Transverse colon (tissue), 3 donors: Measurements from ENCODE around the gene TUBB2B.

Source experiments
- EP300 ChIP-seq: sonication (generic); formaldehyde crosslinking; IDR thresholded peaks from one replicate; pipeline ENCODE4 v1.6.1; 2017; ENCODE audit warnings: antibody characterized with exemption, low read depth
- POLR2A ChIP-seq: fragments of 450-650 bp; IDR thresholded peaks from one replicate; pipeline ENCODE4 v1.6.1; 2016; ENCODE audit warnings: antibody characterized with exemption, mild to moderate bottlenecking, moderate library complexity
- TF ChIP-seq, protein P1 (sequence below), 5 experiments: fragments of 200-600 bp in 3 of 5; fragments of 450-650 bp in 2 of 5; sonication (generic) in 3 of 5; IDR thresholded peaks; 1 replicate in 2 of 5; 2 replicates in 3 of 5; pipeline ENCODE4 v1.5.1; 2016 to 2017; ENCODE audit warnings: antibody characterized with exemption in 5 of 5, inconsistent platforms in 3 of 5, mild to moderate bottlenecking in 2 of 5, moderate library complexity in 1 of 5

DNA sequence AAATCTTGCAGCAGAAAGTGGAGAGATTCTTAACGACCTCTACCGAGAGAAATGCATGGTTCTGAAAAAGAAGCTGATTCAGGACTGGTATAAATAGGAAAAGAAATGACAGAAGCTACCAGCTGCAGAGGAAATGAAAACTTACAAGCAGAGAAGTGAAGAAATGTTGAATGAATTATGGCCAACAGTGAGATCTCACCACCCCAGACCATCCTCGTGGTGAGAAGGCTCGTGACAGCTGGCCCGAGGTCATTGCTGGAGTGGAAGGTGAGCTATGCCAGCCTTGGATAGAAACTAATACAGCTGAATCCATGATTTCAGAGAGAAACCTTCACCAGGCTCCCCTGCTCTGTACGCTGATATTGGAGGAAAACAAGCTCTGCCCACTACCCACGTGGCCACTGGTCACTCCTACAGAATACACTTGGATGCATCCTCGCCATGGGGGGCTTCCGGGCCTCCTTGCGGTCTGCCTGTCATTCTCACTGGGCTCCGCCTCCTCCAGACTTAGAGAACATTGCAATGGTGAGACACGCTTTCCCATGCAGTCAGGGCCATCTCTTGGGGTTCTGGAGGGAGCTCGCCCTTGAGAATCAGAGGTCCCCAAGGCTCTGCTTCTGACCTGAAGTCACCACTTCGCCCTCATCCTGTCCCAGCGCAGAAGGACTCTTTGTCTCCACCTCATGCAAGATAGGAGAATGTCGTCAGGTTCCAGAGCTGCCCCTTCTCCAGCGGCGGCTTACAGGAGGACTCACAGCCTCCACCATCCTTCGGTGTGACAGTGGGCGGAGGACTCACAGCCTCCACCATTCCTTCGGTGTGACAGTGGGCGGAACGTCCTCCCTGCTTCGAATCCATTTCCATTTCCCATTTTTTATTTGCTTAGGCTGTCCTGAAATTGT is 10.6 kb upstream of the TUBB2B start:
- no peak for TF ChIP-seq POLR2A
- no peak for TF ChIP-seq EP300
- TF ChIP-seq, protein P1, sequence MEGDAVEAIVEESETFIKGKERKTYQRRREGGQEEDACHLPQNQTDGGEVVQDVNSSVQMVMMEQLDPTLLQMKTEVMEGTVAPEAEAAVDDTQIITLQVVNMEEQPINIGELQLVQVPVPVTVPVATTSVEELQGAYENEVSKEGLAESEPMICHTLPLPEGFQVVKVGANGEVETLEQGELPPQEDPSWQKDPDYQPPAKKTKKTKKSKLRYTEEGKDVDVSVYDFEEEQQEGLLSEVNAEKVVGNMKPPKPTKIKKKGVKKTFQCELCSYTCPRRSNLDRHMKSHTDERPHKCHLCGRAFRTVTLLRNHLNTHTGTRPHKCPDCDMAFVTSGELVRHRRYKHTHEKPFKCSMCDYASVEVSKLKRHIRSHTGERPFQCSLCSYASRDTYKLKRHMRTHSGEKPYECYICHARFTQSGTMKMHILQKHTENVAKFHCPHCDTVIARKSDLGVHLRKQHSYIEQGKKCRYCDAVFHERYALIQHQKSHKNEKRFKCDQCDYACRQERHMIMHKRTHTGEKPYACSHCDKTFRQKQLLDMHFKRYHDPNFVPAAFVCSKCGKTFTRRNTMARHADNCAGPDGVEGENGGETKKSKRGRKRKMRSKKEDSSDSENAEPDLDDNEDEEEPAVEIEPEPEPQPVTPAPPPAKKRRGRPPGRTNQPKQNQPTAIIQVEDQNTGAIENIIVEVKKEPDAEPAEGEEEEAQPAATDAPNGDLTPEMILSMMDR (IDR thresholded peaks at IDR 0.05): no peak
